Smooth muscle cell of the brain vasculature (primary cell): ENCODE data around the gene TRAPPC14.
"Not testable (repeated sequence)": the region's sequence is repeated elsewhere in the genome, so short reads cannot be mapped to it uniquely, and the experiment has no call there.

ENCODE experiments used
- DNase-seq: peaks from one replicate; pipeline ENCODE4 v3.0.0-alpha.2; 2012; ENCODE audit warnings: low read depth, low spot score

The TRAPPC14 gene, protein sequence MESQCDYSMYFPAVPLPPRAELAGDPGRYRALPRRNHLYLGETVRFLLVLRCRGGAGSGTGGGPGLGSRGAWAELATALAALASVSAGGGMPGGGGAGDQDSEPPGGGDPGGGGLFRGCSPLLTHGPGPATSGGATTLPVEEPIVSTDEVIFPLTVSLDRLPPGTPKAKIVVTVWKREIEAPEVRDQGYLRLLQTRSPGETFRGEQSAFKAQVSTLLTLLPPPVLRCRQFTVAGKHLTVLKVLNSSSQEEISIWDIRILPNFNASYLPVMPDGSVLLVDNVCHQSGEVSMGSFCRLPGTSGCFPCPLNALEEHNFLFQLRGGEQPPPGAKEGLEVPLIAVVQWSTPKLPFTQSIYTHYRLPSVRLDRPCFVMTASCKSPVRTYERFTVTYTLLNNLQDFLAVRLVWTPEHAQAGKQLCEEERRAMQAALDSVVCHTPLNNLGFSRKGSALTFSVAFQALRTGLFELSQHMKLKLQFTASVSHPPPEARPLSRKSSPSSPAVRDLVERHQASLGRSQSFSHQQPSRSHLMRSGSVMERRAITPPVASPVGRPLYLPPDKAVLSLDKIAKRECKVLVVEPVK

DNA sequence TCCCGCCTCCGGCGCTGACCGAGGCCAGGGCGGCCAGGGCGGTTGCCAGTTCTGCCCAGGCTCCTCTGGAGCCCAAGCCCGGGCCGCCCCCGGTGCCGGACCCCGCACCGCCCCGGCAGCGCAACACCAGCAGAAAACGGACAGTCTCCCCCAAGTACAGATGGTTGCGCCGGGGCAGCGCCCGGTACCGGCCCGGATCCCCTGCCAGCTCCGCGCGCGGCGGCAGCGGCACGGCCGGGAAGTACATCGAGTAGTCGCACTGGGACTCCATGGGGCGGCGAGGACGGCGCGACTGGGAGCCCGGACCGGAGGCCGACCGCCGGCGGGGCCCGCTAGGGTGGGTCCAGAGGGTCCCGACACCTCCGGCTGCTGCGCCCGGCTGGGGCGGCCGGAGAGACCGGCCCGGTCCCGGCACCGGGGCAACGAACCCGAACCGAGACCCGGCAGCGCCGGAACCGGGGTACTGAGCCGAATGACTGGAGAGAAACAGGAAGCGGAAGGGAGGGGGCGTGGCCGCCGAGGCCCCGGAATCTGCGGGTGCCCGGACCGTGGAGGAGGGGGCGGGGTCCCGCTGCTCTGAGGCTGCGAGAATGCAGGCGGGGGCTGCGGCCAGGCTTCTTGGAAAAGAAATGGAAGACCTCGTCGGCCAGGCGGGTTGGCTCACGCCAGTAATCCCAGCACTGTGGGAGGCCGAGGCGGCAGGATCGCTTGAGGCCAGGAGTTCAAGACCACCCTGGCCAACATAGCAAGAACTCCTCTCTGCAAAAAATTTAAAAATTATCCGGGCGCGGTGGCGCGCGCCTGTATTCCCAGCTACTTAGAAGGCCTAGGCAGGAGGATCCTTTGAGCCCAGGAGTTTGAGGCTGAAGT lies at the start of gene TRAPPC14:
Gene TRAPPC14, minus strand, starts transcription at position 495 of the 870 bp plus-strand sequence. Its CDS starts 224 bp downstream, at position 271.
- DNase-seq: peak; percentile 57

DNA sequence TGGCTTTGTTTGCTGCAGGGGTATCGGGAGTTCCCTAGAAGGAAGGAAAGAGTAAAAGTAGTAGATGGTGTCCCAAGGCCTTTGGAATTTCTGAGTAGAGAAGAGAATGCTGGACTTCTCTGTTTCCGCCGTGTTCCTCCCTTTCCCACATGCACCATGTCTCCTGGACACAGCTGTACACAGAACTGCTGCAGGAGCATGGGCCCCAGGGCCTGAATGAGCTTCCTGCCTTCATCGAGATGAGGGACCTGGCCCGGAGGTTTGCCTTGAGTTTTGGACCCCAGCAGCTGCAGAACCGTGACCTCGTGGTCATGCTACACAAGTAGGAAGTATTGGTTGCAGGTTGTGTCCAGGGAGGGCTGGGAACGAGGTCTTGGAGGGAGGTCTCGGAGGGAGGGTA lies 45.9 kb upstream of the TRAPPC14 start:
- DNase-seq: no peak

DNA sequence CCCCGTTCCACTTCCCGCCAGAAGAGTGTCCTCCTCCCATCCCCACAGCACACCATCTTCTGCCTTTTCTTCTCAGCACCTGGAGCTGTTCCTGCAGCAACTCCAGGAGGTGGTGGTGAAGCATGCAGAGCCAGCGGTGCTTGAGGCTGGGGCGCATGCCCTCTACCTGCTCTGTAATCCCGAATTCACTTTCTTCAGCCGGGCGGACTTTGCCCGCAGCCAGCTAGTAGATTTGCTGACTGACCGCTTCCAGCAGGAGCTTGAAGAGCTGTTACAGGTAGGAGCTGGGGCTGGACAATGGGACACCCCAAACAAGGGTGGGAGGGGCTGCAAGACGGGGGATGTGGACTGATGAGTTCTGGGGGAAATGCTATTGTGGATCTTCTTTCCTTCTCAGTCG lies 42.2 kb upstream of the TRAPPC14 start:
- no peak for DNase-seq

- DNase-seq: no peak
These were observed 39.7 kb upstream of the TRAPPC14 start for GRCh38 chr7:100198266-100198665.

GRCh38 chr7:100195901-100196322 lies 37.4 kb upstream of the TRAPPC14 start:
- not testable (repeated sequence) for DNase-seq

DNA sequence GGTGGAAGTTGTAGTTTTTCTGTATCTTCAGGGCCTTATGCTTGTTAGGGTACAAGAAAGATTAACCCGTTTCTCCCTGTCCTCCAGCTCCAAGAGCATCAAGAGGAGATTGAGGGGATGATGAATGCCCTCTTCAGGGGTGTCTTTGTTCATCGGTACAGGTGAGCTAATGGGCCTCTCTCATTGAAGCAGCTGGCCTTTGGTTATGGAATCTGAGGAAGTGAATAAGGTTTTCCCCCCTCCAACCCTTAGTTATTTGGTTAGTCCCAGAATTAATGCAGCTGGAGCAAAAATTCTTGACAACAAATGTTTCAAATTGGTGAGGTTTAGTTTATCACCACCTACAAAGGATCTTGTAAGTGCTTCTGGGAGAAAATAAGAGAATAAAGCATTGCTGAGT lies 36.7 kb upstream of the TRAPPC14 start:
- DNase-seq: no peak

DNA sequence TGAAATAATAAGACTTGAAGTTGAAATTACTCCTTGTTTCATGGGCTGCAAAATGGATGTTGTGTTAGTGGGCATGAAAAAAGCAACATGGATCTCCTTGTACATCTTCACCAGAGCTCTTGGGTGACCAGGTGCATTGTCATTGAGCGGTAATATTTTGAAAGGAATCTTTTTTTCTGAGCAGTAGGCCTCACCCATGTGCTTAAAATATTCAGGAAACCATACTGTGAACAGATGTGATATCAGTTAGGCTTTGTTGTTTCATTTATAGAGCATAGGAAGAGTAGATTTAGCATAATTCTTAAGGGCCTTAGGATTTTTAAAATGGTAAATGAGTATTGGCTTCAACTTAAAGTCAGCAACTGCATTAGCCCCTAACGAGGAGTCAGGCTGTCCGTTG lies 34.4 kb upstream of the TRAPPC14 start:
- DNase-seq: no peak

DNA sequence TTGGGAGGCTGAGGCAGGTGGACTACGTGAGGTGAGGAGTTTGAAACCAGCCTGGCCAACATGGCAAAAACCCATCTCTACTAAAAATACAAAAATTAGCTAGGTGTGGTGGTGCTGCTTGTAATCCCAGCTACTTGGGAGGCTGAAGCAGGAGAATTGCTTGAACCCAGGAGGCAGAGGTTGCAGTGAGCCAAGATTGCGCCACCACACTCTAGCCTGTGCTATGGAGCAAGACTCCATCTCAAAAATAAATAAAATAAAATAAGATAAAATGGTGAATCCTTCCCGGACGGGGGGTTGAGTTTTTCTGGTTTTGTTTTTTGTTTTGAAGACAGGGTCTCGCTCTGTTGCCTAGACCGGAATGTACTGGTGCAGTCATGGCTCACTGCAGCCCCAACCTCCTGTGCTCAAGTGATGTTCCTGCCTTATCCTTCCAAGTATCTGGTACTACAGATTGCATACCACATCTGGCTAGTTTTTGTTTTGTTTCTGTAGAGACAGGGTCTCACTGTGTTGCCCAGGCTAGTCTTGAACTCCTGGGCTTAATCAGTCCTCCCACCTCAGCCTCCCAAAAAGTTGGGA lies 33.8 kb upstream of the TRAPPC14 start:
- not testable (repeated sequence) for DNase-seq

- DNase-seq: no peak
These were observed 33.3 kb upstream of the TRAPPC14 start for GRCh38 chr7:100191775-100192174.

DNA sequence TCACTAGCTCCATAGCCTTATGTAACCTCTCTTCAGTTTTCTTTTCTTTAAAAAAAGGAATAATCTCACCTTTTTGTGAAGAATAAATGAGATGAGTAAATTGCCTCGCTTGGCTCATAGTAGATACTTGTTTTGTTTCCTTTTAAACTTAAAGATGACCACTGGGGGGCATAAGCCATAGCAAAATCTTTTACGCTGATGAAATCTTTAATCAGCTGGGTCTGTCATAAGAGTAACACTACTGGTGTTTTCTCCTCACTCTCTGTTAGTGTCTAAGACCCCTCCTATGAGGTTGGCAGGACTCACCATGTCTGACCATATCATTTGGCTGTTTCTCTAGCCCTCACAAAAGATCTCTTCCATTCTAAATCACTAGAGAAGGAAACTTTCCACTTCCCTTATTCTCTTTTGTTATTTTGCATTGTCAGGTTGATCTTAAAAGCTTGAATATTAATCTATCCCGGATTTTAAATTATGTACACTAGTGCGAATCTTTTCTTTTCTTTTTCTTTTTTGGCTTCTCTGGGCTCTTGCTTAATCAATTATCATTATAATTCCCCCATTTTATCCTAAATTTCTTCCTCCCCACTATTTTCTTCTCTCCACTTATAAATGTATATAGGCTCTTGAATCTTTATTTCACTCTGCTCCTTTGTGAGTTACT lies 31.7 kb upstream of the TRAPPC14 start:
- no peak for DNase-seq

DNA sequence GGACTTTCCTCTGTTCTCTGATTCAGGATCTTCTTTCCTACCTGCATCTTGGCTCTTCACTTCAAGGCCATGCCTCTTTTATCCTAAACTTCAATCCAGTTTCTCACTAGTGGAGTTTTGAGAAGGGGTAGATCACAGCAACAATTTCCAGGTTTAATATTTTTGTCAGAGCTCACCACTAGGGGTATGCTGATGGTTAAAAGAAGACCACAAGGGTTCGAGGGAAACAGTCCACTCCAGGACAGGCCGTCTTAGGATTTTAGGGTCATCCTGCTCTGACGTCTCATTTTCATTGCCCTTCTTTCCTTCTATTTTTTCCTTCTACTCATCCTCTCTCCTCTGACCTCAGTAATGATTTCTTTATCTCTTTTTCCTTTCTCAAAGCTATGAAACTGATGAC lies 30.5 kb upstream of the TRAPPC14 start:
- no peak for DNase-seq

DNA sequence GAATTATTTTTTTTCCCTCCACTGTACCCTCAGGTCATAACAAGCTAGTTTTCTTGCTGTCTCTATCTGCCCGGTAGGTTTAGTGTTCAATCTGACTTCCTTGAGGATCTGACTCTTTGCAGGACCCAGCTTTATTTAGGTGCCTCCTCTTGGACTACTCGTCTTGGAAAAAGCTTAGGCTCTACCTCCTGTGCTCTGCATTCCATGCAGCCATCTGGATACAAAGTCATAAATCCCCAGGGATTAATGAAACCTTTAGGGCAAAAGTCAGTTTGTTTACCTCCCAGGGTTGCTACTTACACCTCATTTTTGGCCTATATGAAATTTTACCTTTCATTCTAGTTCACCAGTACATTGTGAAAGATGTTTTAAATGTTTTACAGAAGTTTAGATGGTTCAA lies 27.2 kb upstream of the TRAPPC14 start:
- DNase-seq: no peak

GRCh38 chr7:100183090-100183489 lies 24.6 kb upstream of the TRAPPC14 start:
- not testable (repeated sequence) for DNase-seq

DNA sequence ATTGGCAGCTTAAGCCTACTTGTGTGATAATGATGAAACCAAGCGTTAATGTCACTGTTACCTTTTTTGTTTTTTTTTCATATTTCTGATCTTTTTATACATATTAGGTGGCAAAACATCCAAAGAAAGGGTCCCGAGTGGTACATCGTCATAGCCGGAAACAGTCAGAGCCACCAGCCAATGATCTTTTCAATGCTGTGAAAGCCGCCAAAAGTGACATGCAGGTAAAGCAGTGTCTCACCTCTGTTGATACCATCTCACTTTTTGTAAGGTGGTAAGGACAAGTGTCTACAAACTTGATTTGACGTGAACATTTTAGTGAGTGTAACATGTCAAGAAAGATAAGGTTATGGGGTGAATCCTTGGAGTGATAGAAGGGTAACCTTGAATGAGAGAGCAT lies 24.1 kb upstream of the TRAPPC14 start:
- DNase-seq: not testable (repeated sequence)

GRCh38 chr7:100180084-100180483 lies 21.6 kb upstream of the TRAPPC14 start:
- not testable (repeated sequence) for DNase-seq

- peak; percentile 93 for DNase-seq
These were observed 18.8 kb upstream of the TRAPPC14 start, which contains the start of the genes GPC2 and STAG3 for GRCh38 chr7:100177045-100178001. Gene GPC2 (minus strand): TSS chr7:100177381. CDS start chr7:100177199, 182 bp downstream. Gene STAG3 (plus strand): TSS chr7:100177918. CDS start chr7:100180557, 2,639 bp downstream.

DNA sequence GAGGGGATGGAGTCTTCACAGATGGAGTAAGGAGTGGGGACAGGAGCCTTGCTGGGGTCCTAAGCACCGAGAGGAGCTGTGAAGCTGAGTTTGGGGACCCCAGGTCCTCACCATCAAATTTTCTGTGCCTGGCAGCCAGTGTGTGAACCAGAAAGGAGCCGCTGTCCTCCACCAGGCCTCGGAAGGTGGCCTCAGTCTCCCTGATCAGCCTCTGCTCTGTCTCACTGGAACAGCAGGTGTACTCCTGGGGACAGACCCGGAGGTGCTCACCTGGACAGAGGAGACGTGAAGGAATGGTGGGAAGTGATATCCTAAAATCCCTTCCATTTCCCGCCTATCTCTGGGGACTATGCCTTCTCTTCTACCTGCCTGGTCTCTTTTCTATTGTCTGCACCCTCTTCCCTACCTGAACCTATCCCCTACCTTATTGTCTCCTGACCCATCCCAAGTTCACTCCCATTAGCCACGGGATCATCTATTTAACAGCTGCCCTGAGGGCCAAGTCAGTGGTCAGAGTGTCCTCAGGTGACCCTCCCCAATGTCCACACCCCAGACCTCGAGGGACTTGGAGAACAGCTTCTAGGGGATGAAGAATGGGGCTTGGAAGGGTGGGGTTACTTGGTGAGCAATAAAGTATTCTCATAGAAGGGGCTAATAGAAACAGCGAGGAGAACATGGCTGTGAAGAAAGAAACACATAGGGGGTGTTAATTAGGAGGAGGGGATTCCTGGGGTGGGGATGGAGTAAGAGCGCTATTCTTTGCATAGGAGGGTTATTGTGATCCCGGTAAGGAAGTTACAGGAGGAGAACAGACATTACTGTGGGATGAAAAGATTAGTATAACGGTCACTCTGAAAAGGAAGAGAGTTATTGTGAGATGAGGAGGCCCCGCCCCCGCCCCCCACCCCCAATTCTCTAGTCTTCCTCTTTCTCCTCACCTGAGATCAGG lies 17.8 kb upstream of the TRAPPC14 start:
- no peak for DNase-seq

DNA sequence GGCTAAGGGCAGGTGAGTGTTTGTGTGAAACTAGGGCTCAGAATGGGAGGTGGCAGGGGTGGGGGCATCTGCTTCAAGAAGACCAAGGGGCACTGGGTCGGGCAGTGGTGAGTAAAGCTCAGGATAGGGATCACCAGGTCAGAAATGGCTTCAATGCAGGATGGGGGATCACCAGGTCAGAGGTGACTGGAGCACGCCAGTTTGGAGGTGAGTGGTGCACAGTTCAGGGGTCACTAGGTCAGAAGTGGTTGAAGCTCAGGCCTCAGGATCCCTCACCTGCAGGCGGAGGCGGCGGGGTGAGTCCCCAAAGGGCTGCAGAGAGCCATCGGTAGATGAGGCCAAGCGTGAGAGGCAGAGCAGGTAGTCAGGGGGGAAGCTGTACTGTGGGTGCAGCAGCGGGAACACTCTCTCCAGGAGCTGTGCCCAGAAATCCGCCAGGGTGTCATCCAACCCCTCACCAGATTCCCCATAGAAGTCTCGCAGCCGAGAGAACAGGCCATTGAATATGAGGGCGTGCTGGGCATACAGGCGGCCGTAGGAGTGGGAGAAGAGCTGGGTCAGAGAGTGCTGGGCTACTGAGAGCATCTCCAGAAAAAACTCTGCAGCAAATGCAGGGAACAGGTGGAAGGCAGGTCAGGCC lies 16.9 kb upstream of the TRAPPC14 start:
- DNase-seq: no peak
